Endothelial cell of umbilical vein (primary cell): ENCODE measurements around the gene COL4A1.

Experiments used
- CTCF ChIP-seq, 2 donors: IDR thresholded peaks; 1 replicate in 1 of 2; 2 replicates in 1 of 2; pipeline ENCODE4 v1.5.1; 2011; ENCODE audit warnings: low read length in 2 of 2, mild to moderate bottlenecking in 2 of 2, moderate library complexity in 2 of 2, control low read depth in 1 of 2, inconsistent platforms in 1 of 2, low read depth in 1 of 2; ENCODE audit not compliant: insufficient read depth in 1 of 2; ENCODE audit errors: extremely low read depth in 1 of 2
- EZH2 ChIP-seq: IDR thresholded peaks from 2 replicates; pipeline ENCODE4 v1.6.1; 2012; ENCODE audit warnings: borderline replicate concordance, low read depth, mild to moderate bottlenecking, moderate library complexity, low read length, inconsistent platforms; ENCODE audit not compliant: severe bottlenecking
- FOS ChIP-seq: IDR thresholded peaks from 2 replicates; pipeline ENCODE4 v1.6.1; 2011; ENCODE audit warnings: mild to moderate bottlenecking, low read length, moderate library complexity, borderline replicate concordance; ENCODE audit not compliant: insufficient read depth
- MAX ChIP-seq: IDR thresholded peaks from 2 replicates; pipeline ENCODE4 v1.6.1; 2011; ENCODE audit not compliant: insufficient read depth, insufficient read length
- POLR2A ChIP-seq: IDR thresholded peaks from 2 replicates; pipeline ENCODE4 v1.6.1; 2012; ENCODE audit warnings: low read depth, mild to moderate bottlenecking, control low read depth, low read length

- TF ChIP-seq CTCF (IDR thresholded peaks at IDR 0.05; ENCODE audit: extremely low read depth in 1 of 2, insufficient read depth in 1 of 2, low read depth in 1 of 2, low read length in 2 of 2) (no peak), POLR2A (no peak), EZH2 (no peak), FOS (no peak), MAX (no peak)
Observed at GRCh38 chr13:110211735-110212134, 95.2 kb downstream of the COL4A1 start.
